Coronary artery (tissue), 2 donors: ENCODE measurements around the gene FOXO4.
A peak's percentile ranks its signal among the peaks of the same experiment; 100 is the strongest.

Source experiments
- DNase-seq: peaks from one replicate; pipeline ENCODE4 v3.0.0-alpha.2; 2017; ENCODE audit warnings: low spot score
- H3K27ac ChIP-seq, 2 donors: fragments of 200-600 bp; sonication (generic); one replicate each; pipeline ENCODE4 v1.5.1; 2016 to 2019
- H3K4me3 ChIP-seq: fragments of 200-600 bp; sonication (generic); 2 replicates; pipeline ENCODE4 v1.5.1; 2016; ENCODE audit warnings: mild to moderate bottlenecking, moderate library complexity
- TF ChIP-seq, protein P1 (sequence below): fragments of 200-600 bp; sonication (generic); IDR thresholded peaks from one replicate; pipeline ENCODE4 v1.5.1; 2019; ENCODE audit warnings: antibody characterized with exemption

FOXO4 gene

DNA sequence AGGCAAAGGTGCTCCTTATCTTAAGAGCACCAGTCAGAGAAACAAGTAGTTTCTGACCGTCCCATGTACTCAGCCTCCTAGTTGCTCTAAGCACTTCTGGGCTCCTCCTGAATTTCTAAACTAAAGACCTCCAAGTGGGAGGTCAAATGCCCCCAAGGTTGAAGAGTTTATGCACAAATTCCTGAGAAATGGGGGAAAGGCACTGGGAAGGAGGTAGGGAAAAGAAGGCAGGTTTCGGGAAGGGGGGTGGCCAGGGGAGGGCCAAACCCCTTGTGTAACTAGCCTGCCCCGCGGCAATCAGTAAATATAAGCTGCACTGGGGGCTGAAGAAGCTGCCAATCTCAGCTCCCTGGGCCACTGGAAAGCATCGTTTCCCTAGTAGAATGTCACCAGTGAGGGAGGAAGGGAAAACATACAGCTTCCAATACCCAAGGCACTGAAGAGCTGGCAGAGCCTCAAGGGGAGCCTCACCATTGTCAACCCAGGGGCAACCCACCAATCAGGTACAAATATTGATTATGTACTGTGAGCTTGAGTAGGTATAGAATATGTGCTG, 3.4 kb downstream of the FOXO4 start:
- Histone ChIP-seq H3K27ac (no peak overlapping the region), H3K4me3 (no peak overlapping the region)
- no peak for DNase-seq
- TF ChIP-seq, protein P1, sequence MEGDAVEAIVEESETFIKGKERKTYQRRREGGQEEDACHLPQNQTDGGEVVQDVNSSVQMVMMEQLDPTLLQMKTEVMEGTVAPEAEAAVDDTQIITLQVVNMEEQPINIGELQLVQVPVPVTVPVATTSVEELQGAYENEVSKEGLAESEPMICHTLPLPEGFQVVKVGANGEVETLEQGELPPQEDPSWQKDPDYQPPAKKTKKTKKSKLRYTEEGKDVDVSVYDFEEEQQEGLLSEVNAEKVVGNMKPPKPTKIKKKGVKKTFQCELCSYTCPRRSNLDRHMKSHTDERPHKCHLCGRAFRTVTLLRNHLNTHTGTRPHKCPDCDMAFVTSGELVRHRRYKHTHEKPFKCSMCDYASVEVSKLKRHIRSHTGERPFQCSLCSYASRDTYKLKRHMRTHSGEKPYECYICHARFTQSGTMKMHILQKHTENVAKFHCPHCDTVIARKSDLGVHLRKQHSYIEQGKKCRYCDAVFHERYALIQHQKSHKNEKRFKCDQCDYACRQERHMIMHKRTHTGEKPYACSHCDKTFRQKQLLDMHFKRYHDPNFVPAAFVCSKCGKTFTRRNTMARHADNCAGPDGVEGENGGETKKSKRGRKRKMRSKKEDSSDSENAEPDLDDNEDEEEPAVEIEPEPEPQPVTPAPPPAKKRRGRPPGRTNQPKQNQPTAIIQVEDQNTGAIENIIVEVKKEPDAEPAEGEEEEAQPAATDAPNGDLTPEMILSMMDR = no peak

- H3K4me3 ChIP-seq = no peak overlapping the region
- no peak for DNase-seq
Measured at GRCh38 chrX:71099736-71100135, 4.1 kb downstream of the FOXO4 start.

GRCh38 chrX:71100581-71101505, 5.2 kb downstream of the FOXO4 start:
- TF ChIP-seq, protein P1 = no peak
- Histone ChIP-seq H3K4me3 (no peak overlapping the region), H3K27ac (no peak overlapping the region)
- DNase-seq = no peak

More at GRCh38 chrX:71099736-71100135, 4.1 kb downstream of the FOXO4 start:
- H3K27ac ChIP-seq = no peak overlapping the region
- TF ChIP-seq, protein P1 = no peak

GRCh38 chrX:71102292-71102691, 6.6 kb downstream of the FOXO4 start:
- no peak for DNase-seq
- Histone ChIP-seq H3K4me3 (no peak overlapping the region), H3K27ac (no peak overlapping the region)
- TF ChIP-seq, protein P1 = no peak

GRCh38 chrX:71103110-71103983, 7.7 kb downstream of the FOXO4 start:
- Histone ChIP-seq H3K27ac (peak overlapping the region in 1 of 2 donors; percentile 64), H3K4me3 (no peak overlapping the region)
- DNase-seq = no peak
- TF ChIP-seq, protein P1 = no peak

DNA sequence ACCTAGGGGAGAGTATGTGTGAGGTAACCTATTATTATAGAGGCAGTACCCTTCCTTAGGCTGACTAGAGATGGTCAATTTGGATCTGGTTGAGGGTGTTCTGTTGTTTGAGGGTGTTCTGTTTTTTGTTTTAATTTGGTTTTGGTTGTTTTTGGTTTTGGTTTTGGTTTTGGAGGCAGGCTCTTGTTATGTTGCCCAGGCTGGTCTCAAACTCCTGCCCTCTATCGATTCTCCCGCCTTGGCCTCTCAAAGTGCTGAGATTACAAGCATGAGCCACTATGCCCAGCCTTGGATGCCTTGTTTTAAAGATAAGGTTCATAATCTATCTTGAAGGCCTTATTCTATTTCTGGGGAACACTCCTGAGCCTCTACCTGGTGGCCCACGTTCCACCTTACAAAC, 10.0 kb downstream of the FOXO4 start:
- Histone ChIP-seq H3K4me3 (no peak overlapping the region), H3K27ac (no peak overlapping the region)
- TF ChIP-seq, protein P1 = no peak
- DNase-seq = no peak
